Chondrocyte (in vitro differentiated cells): ENCODE measurements around the gene ANO4. TPM values are rescaled to one million over a fixed set of nuclear protein-coding genes. Genes with fewer than 3 reads are reported as not detected.
A peak's percentile ranks its signal among the peaks of the same experiment; 100 is the strongest.
"Not testable (repeated sequence)": the region's sequence is repeated elsewhere in the genome, so short reads cannot be mapped to it uniquely, and the experiment has no call there.

ENCODE experiments used
- DNase-seq: peaks from one replicate; pipeline ENCODE4 v3.0.0; 2021; ENCODE audit warnings: mixed read lengths, low spot score
- H3K27ac Mint-ChIP-seq: one replicate; pipeline ENCODE4 v1.8.0; 2021; ENCODE audit warnings: mild to moderate bottlenecking, moderate library complexity, mixed read lengths; ENCODE audit not compliant: unreplicated experiment
- H3K27me3 Mint-ChIP-seq: 2 replicates; pipeline ENCODE4 v1.8.0; 2021; ENCODE audit warnings: low read depth, mixed read lengths
- H3K36me3 Mint-ChIP-seq: 2 replicates; pipeline ENCODE4 v1.8.0; 2021; ENCODE audit warnings: low read depth, mixed read lengths
- H3K4me1 Mint-ChIP-seq: 2 replicates; pipeline ENCODE4 v1.8.0; 2021; ENCODE audit warnings: low read depth, mild to moderate bottlenecking, mixed read lengths
- H3K4me3 Mint-ChIP-seq: one replicate; pipeline ENCODE4 v1.8.0; 2021; ENCODE audit warnings: mild to moderate bottlenecking, moderate library complexity, mixed read lengths; ENCODE audit not compliant: unreplicated experiment
- H3K9me3 Mint-ChIP-seq: 2 replicates; pipeline ENCODE4 v1.8.0; 2021; ENCODE audit warnings: low read depth, mixed read lengths
- total RNA-seq: library from RNA; stranded (reverse); gene quantifications from 3 replicates; pipeline ENCODE4 v1.2.1, GENCODE V29; 2021
- TF ChIP-seq, protein P1 (sequence below): fragments of 200-600 bp; sonication (generic); IDR thresholded peaks from 2 replicates; pipeline ENCODE4 v1.5.0; 2021; ENCODE audit warnings: antibody characterized with exemption, mild to moderate bottlenecking, moderate library complexity

Gene ANO4
- total RNA-seq, 1 donor from 2014 or later: 9.2 TPM

DNA sequence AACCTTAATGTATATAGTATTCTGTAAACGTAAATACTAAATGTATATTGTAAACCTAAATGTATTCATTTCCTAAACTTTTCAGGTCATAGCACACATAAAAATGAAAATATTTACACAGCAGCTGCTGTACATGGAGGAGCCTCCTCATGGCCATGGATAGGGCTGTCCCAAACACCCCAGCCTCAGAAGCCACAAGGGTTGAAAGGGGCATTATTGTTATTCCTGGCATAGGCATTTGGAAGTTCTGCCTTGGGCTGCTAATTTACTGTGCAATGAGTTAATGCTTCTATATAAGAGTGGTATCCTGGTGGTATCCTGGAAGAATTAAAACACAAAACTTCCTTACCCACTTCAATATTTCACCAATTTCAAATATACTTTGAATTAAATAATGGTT, 256.1 kb downstream of the ANO4 start:
- Mint-ChIP-seq H3K27me3 (no peaks in the 10 kb centered on the region), H3K9me3 (no peaks in the 10 kb centered on the region), H3K27ac (no peak overlapping the region), H3K36me3 (no peaks in the 10 kb centered on the region), H3K4me1 (peaks cover 30% of the 10 kb centered on the region), H3K4me3 (no peak overlapping the region)
- TF ChIP-seq, protein P1, sequence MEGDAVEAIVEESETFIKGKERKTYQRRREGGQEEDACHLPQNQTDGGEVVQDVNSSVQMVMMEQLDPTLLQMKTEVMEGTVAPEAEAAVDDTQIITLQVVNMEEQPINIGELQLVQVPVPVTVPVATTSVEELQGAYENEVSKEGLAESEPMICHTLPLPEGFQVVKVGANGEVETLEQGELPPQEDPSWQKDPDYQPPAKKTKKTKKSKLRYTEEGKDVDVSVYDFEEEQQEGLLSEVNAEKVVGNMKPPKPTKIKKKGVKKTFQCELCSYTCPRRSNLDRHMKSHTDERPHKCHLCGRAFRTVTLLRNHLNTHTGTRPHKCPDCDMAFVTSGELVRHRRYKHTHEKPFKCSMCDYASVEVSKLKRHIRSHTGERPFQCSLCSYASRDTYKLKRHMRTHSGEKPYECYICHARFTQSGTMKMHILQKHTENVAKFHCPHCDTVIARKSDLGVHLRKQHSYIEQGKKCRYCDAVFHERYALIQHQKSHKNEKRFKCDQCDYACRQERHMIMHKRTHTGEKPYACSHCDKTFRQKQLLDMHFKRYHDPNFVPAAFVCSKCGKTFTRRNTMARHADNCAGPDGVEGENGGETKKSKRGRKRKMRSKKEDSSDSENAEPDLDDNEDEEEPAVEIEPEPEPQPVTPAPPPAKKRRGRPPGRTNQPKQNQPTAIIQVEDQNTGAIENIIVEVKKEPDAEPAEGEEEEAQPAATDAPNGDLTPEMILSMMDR: no peak
- DNase-seq: no peak

DNA sequence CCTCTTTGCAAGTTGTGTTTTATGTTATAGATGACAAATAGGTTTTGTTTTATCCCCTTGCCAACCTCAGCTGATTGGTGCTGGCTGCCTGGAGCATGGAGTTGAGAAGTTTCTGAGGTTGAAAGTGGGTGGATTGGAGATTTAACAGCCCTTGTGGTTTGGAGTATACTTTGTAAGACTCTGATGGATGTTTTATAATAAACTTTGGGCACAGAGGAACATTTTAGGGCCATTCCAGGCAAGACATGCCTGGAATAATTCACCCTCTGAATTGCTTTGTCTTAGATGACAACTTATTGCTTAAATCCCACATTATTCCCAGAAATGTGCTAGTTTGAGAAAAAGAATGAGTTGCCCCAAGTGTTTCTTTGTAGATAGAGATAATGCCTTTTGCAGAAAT, 256.6 kb downstream of the ANO4 start:
- H3K36me3 Mint-ChIP-seq: no peaks in the 10 kb centered on the region
- no peak overlapping the region for H3K4me3 Mint-ChIP-seq
- H3K9me3 Mint-ChIP-seq: no peaks in the 10 kb centered on the region
- H3K4me1 Mint-ChIP-seq: peaks cover 28% of the 10 kb centered on the region
- TF ChIP-seq, protein P1: no peak
- H3K27ac Mint-ChIP-seq: no peak overlapping the region
- H3K27me3 Mint-ChIP-seq: no peaks in the 10 kb centered on the region
- DNase-seq: no peak

DNA sequence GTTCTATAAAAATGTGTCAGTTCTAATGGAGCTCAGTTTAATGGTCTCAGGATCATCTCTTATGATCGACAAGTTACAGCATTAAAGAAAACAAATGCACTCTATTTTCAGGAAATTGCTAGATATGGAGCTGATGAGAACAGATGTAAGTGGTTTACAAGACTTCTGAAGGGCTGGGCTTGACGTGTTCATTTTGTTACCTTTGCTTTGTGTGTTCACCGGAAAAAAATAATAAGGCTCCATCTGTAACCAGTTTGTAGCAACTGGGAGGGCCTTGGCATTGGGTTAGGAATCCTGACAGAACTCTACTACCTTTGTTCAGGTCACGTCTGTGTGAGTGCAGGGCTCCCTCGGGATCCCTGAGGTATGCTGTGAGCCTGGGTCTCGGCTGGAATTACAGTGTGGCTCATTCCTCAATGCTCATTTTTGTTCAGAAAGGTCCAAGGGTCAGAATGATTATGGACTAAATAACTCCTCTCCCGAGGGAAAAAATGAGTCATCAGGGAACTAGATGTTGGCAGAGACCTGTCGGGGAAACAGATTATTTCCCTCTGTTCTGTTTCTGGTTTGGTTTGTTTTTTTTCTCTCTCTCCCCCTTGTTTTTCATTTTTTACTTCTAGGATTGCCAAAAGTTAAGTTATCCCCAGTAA, 257.4 kb downstream of the ANO4 start:
- H3K4me1 Mint-ChIP-seq: peaks cover 28% of the 10 kb centered on the region
- H3K36me3 Mint-ChIP-seq: no peaks in the 10 kb centered on the region
- TF ChIP-seq, protein P1: no peak
- H3K4me3 Mint-ChIP-seq: peak overlapping the region; percentile 11
- no peaks in the 10 kb centered on the region for H3K27me3 Mint-ChIP-seq
- H3K27ac Mint-ChIP-seq: peak overlapping the region; percentile 83
- H3K9me3 Mint-ChIP-seq: no peaks in the 10 kb centered on the region
- no peak for DNase-seq

DNA sequence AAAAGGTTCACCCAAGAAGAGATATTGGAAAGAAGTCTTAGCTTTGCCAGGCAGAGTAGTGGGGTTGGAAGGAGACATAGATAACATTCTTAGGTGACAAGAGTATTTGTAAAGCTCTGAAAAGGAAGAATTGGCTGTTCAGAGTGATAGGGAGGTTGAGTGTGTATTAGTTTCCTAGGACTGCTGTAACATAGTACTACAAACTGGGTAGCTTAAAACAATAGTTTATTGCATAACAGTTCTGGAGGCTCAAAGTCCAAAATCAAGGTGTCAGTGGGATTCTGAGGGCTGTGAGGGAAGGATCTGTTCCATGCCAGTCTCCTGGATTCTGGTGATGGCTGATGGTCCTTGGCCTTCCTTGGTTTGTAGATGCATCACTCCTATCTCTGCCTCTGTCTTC, 258.6 kb downstream of the ANO4 start:
- peaks cover 4% of the 10 kb centered on the region for H3K36me3 Mint-ChIP-seq
- H3K4me3 Mint-ChIP-seq: no peak overlapping the region
- H3K27ac Mint-ChIP-seq: no peak overlapping the region
- DNase-seq: no peak
- H3K4me1 Mint-ChIP-seq: peaks cover 28% of the 10 kb centered on the region
- no peaks in the 10 kb centered on the region for H3K27me3 Mint-ChIP-seq
- H3K9me3 Mint-ChIP-seq: peaks cover 8% of the 10 kb centered on the region
- TF ChIP-seq, protein P1: no peak

DNA sequence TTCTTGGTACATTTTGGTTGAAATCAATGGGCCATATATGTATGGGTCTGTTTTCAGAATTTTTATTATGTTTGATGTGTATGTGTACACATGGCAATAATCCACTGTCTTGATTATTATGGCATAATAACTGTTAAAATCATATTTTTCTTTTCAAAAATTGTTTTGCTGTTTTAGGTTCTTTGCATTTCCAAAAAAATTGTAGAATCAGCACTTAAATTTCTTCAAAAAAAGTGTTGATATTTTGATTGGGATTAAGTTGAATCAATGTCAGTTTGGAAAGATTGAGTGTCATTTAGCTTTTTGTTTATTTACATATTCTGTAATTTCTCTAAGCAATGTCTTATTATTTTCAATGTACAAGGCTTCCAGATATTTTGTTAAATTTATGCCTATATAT, 261.4 kb downstream of the ANO4 start:
- H3K27me3 Mint-ChIP-seq: no peaks in the 10 kb centered on the region
- no peak overlapping the region for H3K27ac Mint-ChIP-seq

DNA sequence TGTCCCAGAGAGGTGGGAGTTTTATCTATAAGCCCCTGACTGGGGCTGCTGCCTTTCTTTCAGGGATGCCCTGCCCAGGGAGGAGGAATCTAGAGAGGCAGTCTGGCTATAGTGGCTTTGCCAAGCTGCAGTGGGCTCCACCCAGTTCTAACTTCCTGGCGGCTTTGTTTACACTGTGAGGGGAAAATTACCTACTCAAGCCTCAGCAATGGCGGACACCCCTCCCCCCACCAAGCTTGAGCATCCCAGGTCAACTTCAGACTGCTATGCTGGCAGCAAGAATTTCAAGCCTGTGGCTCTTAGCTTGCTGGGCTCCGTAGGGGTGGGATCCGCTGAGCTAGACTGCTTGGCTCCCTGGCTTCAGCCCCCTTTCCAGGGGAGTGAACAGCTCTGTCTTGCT, 267.9 kb downstream of the ANO4 start:
- not testable (repeated sequence) for H3K36me3 Mint-ChIP-seq, H3K27me3 Mint-ChIP-seq, DNase-seq, H3K4me1 Mint-ChIP-seq, H3K27ac Mint-ChIP-seq, H3K4me3 Mint-ChIP-seq
- H3K9me3 Mint-ChIP-seq: peaks cover 23% of the 10 kb centered on the region

More for the DNA sequence above, 261.4 kb downstream of the ANO4 start:
- Mint-ChIP-seq H3K4me3 (no peak overlapping the region), H3K36me3 (peaks cover 6% of the 10 kb centered on the region), H3K9me3 (peaks cover 11% of the 10 kb centered on the region), H3K4me1 (peaks cover 16% of the 10 kb centered on the region)
- DNase-seq: no peak
- TF ChIP-seq, protein P1: no peak
